ENCODE results near the gene TMEM242. TPM values are rescaled to one million over a fixed set of nuclear protein-coding genes. Genes with fewer than 3 reads are reported as not detected.

TMEM242 gene
- total and polyA plus RNA-seq, 10 of the 15 experiments (the other 5 are each of a cell fraction or from before 2014, with no cell fraction given), result 2.8 to 9.8 (median 5.5) TPM

- Histone ChIP-seq H3K4me1 (ENCODE audit: control insufficient read depth, insufficient read depth, low read length) (no peaks in the 10 kb centered on the region), H3K27ac (ENCODE audit: control insufficient read depth, insufficient read depth) (no peak overlapping the region), H3K4me2 (ENCODE audit: control insufficient read depth, insufficient read depth) (no peak overlapping the region), H3K9me3 (replicated peaks; ENCODE audit: control insufficient read depth, insufficient read depth, low read length) (no peaks in the 10 kb centered on the region), H3K4me3 (no peak overlapping the region), H3K36me3 (ENCODE audit: control insufficient read depth in 2 of 2, insufficient read depth in 2 of 2, low read length in 1 of 2) (no peaks in the 10 kb centered on the region), H2AFZ (ENCODE audit: control insufficient read depth, low read depth, low read length) (no peak overlapping the region), H3K9ac (ENCODE audit: control insufficient read depth, insufficient read depth, low read length) (no peak overlapping the region), H3K27me3 (replicated peaks in 1 of 2; ENCODE audit: control insufficient read depth in 2 of 2, insufficient read depth in 2 of 2, low read length in 1 of 2) (peaks cover 0 to 2% of the 10 kb centered on the region in 2 experiments; a peak in 2 of 4 replicates), H3K79me2 (ENCODE audit: control insufficient read depth, insufficient read depth, low read length) (no peaks in the 10 kb centered on the region), H4K20me1 (ENCODE audit: control insufficient read depth, insufficient read depth) (no peaks in the 10 kb centered on the region)
- intact Hi-C loops (cut with micrococcal nuclease; ENCODE audit: unreplicated experiment) (no loop called here), in situ Hi-C loops (cut with MboI) (no loop called here)
- ATAC-seq (no peak), FAIRE-seq (no peak), DNase-seq (ENCODE audit: low read depth, low spot score) (no peak)
- BruUV-seq (replicated peaks), result no TSS peak
- CTCF ChIA-PET, result no interaction called here
- 60% methylated on average over 9 of the region's 9 CpGs for WGBS (ENCODE audit: insufficient coverage, insufficient replicate concordance, low lambda C conversion rate, missing lambda C conversion rate)
- SMC1A ChIA-PET (ENCODE audit: uncharacterized antibody, unreplicated experiment), result no interaction called here
- RAD21 ChIA-PET (ENCODE audit: unreplicated experiment), result no interaction called here
- POLR2A ChIA-PET, result interaction anchor here (0.7 kb wide), 1 partner anchor 187 kb away, joined by 5 read pairs; no protein-coding TSS in a partner anchor
- TF ChIP-seq YBX1 (IDR thresholded peaks at IDR 0.05) (no peak), SIN3A (IDR thresholded peaks at IDR 0.05; ENCODE audit: low read depth, low read length) (no peak), SP1 (IDR thresholded peaks at IDR 0.05; ENCODE audit: low read depth, low read length) (no peak), ELK1 (IDR thresholded peaks at IDR 0.05; ENCODE audit: low read depth, low read length) (no peak), LARP7 (IDR thresholded peaks at IDR 0.05) (no peak), POU2F2 (IDR thresholded peaks at IDR 0.05; ENCODE audit: borderline replicate concordance, low read depth, low read length) (no peak), MTA2 (IDR thresholded peaks at IDR 0.05; ENCODE audit: low read depth) (no peak), NR2C2 (IDR thresholded peaks at IDR 0.05; ENCODE audit: borderline replicate concordance, control insufficient read depth, insufficient read length, low read depth) (no peak), HSF1 (IDR thresholded peaks at IDR 0.05; ENCODE audit: low read depth, low read length) (no peak), PML (IDR thresholded peaks at IDR 0.05; ENCODE audit: low read length) (no peak), ZNF687 (IDR thresholded peaks at IDR 0.05) (no peak), SMARCA5 (IDR thresholded peaks at IDR 0.05) (no peak), RAD21 (IDR thresholded peaks at IDR 0.05; ENCODE audit: insufficient read depth, low read depth, low read length) (no peak), RCOR1 (conservative IDR thresholded peaks at IDR 0.05; ENCODE audit: low read depth, low read length) (no peak), CHD2 (IDR thresholded peaks at IDR 0.05; ENCODE audit: borderline replicate concordance, low read depth, low read length) (no peak)
- TF ChIP-seq, protein P1, sequence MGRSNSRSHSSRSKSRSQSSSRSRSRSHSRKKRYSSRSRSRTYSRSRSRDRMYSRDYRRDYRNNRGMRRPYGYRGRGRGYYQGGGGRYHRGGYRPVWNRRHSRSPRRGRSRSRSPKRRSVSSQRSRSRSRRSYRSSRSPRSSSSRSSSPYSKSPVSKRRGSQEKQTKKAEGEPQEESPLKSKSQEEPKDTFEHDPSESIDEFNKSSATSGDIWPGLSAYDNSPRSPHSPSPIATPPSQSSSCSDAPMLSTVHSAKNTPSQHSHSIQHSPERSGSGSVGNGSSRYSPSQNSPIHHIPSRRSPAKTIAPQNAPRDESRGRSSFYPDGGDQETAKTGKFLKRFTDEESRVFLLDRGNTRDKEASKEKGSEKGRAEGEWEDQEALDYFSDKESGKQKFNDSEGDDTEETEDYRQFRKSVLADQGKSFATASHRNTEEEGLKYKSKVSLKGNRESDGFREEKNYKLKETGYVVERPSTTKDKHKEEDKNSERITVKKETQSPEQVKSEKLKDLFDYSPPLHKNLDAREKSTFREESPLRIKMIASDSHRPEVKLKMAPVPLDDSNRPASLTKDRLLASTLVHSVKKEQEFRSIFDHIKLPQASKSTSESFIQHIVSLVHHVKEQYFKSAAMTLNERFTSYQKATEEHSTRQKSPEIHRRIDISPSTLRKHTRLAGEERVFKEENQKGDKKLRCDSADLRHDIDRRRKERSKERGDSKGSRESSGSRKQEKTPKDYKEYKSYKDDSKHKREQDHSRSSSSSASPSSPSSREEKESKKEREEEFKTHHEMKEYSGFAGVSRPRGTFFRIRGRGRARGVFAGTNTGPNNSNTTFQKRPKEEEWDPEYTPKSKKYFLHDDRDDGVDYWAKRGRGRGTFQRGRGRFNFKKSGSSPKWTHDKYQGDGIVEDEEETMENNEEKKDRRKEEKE (IDR thresholded peaks at IDR 0.05), result no peak
Measured at GRCh38 chr6:157261606-157262005, 61.7 kb downstream of the TMEM242 start.
